ENCODE results near the gene SREBF1. TPM values are rescaled to one million over a fixed set of nuclear protein-coding genes. Genes with fewer than 3 reads are reported as not detected.

The SREBF1 gene
- total RNA-seq, 5 donors from 2014 or later (not counting 1 experiment from before 2014, with no cell fraction given), result 24.6 to 279 (median 38.9) TPM

GRCh38 chr17:17766077-17766743, 70.6 kb downstream of the SREBF1 start:
- peaks cover 24 to 28% (median 24%) of the 10 kb centered on the region in 3 donors for H3K4me1 Mint-ChIP-seq

GRCh38 chr17:17765359-17766076, 71.3 kb downstream of the SREBF1 start:
- WGBS (ENCODE audit: insufficient coverage), result 87% methylated on average over 9 of the region's 14 CpGs
- Histone ChIP-seq H3K9me3 (no peaks in the 10 kb centered on the region), H3K27me3 (replicated peaks in 1 of 2; ENCODE audit: control insufficient read depth in 2 of 2, extremely low read depth in 1 of 2, insufficient read depth in 2 of 2, low read length in 1 of 2) (no peaks in the 10 kb centered on the region), H3K4me3 (ENCODE audit: control insufficient read depth in 1 of 2, extremely low read depth in 1 of 2, low read length in 1 of 2) (no peak overlapping the region), H3K27ac (ENCODE audit: low read length) (no peak overlapping the region), H3K4me1 (ENCODE audit: control insufficient read depth in 1 of 2, extremely low read depth in 1 of 2, insufficient read depth in 2 of 2, low read length in 2 of 2) (peaks cover 9 to 15% of the 10 kb centered on the region in 2 experiments), H3K36me3 (ENCODE audit: control insufficient read depth in 2 of 2, extremely low read depth in 1 of 2, insufficient read depth in 1 of 2, low read length in 1 of 2) (peaks cover 0 to 4% of the 10 kb centered on the region in 2 donors)
- H3K27ac Mint-ChIP-seq, result no peak overlapping the region
- ChIA-PET POLR2A (interaction anchor here in 1 of 2 donors (0.5 kb wide), 1 partner anchor 54 kb away, joined by 3 read pairs; no protein-coding TSS in a partner anchor), CTCF (no interaction called here)
- H3K27me3 Mint-ChIP-seq, result no peaks in the 10 kb centered on the region
- peaks cover 3% of the 10 kb centered on the region for H3K36me3 Mint-ChIP-seq
- ATAC-seq (replicated peaks in 1 of 4) (no peak), DNase-seq (no peak)
- H3K9me3 Mint-ChIP-seq, result no peaks in the 10 kb centered on the region
- peaks cover 24 to 28% (median 27%) of the 10 kb centered on the region in 3 donors for H3K4me1 Mint-ChIP-seq
- peak overlapping the region in 1 of 3 donors; percentile 57 for H3K4me3 Mint-ChIP-seq

More at GRCh38 chr17:17766077-17766743, 70.6 kb downstream of the SREBF1 start:
- peaks cover 3% of the 10 kb centered on the region for H3K36me3 Mint-ChIP-seq
- ATAC-seq (replicated peaks in 1 of 4) (peak; percentile 31 to 75 (median 52)), DNase-seq (no peak)
- no peaks in the 10 kb centered on the region for H3K9me3 ChIP-seq
- H3K27me3 ChIP-seq (replicated peaks in 1 of 2; ENCODE audit: control insufficient read depth in 2 of 2, extremely low read depth in 1 of 2, insufficient read depth in 2 of 2, low read length in 1 of 2), result no peaks in the 10 kb centered on the region
- H3K4me3 Mint-ChIP-seq, result peak overlapping the region in 1 of 3 donors; percentile 57
- no peaks in the 10 kb centered on the region for H3K27me3 Mint-ChIP-seq
- H3K27ac Mint-ChIP-seq, result peak overlapping the region; percentile 46 to 82
- H3K4me1 ChIP-seq (ENCODE audit: control insufficient read depth in 1 of 2, extremely low read depth in 1 of 2, insufficient read depth in 2 of 2, low read length in 2 of 2), result peaks cover 9 to 15% of the 10 kb centered on the region in 2 experiments
- no peaks in the 10 kb centered on the region for H3K9me3 Mint-ChIP-seq
- POLR2A ChIA-PET, result interaction anchor here in 1 of 2 donors (0.5 kb wide), 1 partner anchor 53 kb away, joined by 3 read pairs; no protein-coding TSS in a partner anchor
- CTCF ChIA-PET, result no interaction called here
- WGBS (ENCODE audit: insufficient coverage), result 80% methylated on average over 18 of the region's 20 CpGs
- no peak overlapping the region for H3K27ac ChIP-seq (ENCODE audit: low read length)
- peaks cover 0 to 4% of the 10 kb centered on the region in 2 donors for H3K36me3 ChIP-seq (ENCODE audit: control insufficient read depth in 2 of 2, extremely low read depth in 1 of 2, insufficient read depth in 1 of 2, low read length in 1 of 2)
- H3K4me3 ChIP-seq (ENCODE audit: control insufficient read depth in 1 of 2, extremely low read depth in 1 of 2, low read length in 1 of 2), result no peak overlapping the region

GRCh38 chr17:17763734-17764133, 73.1 kb downstream of the SREBF1 start:
- 57% methylated on average over 4 of the region's 5 CpGs for WGBS (ENCODE audit: insufficient coverage)
- no peaks in the 10 kb centered on the region for H3K9me3 Mint-ChIP-seq
- H3K4me3 Mint-ChIP-seq, result no peak overlapping the region
- H3K27me3 ChIP-seq (replicated peaks in 1 of 2; ENCODE audit: control insufficient read depth in 2 of 2, extremely low read depth in 1 of 2, insufficient read depth in 2 of 2, low read length in 1 of 2), result no peaks in the 10 kb centered on the region
- H3K36me3 ChIP-seq (ENCODE audit: control insufficient read depth in 2 of 2, extremely low read depth in 1 of 2, insufficient read depth in 1 of 2, low read length in 1 of 2), result peaks cover 0 to 4% of the 10 kb centered on the region in 2 donors
- ATAC-seq (replicated peaks in 1 of 4) (no peak), DNase-seq (no peak)
- peak overlapping the region in 1 of 2 donors; percentile 65 for H3K27ac Mint-ChIP-seq
- CTCF ChIA-PET, result no interaction called here
- H3K9me3 ChIP-seq, result no peaks in the 10 kb centered on the region
- no peak overlapping the region for H3K4me3 ChIP-seq (ENCODE audit: control insufficient read depth in 1 of 2, extremely low read depth in 1 of 2, low read length in 1 of 2)
- POLR2A ChIA-PET, result no interaction called here
- peaks cover 25 to 32% (median 30%) of the 10 kb centered on the region in 3 donors for H3K4me1 Mint-ChIP-seq
- H3K36me3 Mint-ChIP-seq, result peaks cover 3% of the 10 kb centered on the region
- H3K27me3 Mint-ChIP-seq, result no peaks in the 10 kb centered on the region
- no peak overlapping the region for H3K27ac ChIP-seq (ENCODE audit: low read length)
- H3K4me1 ChIP-seq (ENCODE audit: control insufficient read depth in 1 of 2, extremely low read depth in 1 of 2, insufficient read depth in 2 of 2, low read length in 2 of 2), result peaks cover 9 to 15% of the 10 kb centered on the region in 2 experiments

GRCh38 chr17:17763136-17763535, 73.7 kb downstream of the SREBF1 start:
- Histone ChIP-seq H3K36me3 (ENCODE audit: control insufficient read depth in 2 of 2, extremely low read depth in 1 of 2, insufficient read depth in 1 of 2, low read length in 1 of 2) (peaks cover 0 to 4% of the 10 kb centered on the region in 2 donors), H3K4me3 (ENCODE audit: control insufficient read depth in 1 of 2, extremely low read depth in 1 of 2, low read length in 1 of 2) (no peak overlapping the region), H3K27me3 (replicated peaks in 1 of 2; ENCODE audit: control insufficient read depth in 2 of 2, extremely low read depth in 1 of 2, insufficient read depth in 2 of 2, low read length in 1 of 2) (no peaks in the 10 kb centered on the region), H3K4me1 (ENCODE audit: control insufficient read depth in 1 of 2, extremely low read depth in 1 of 2, insufficient read depth in 2 of 2, low read length in 2 of 2) (peaks cover 14 to 21% of the 10 kb centered on the region in 2 experiments), H3K9me3 (no peaks in the 10 kb centered on the region), H3K27ac (ENCODE audit: low read length) (no peak overlapping the region)
- peak overlapping the region in 1 of 2 donors; percentile 55 for H3K27ac Mint-ChIP-seq
- peaks cover 31 to 35% (median 34%) of the 10 kb centered on the region in 3 donors for H3K4me1 Mint-ChIP-seq
- DNase-seq (no peak), ATAC-seq (replicated peaks in 1 of 4) (no peak)
- CTCF ChIA-PET, result no interaction called here
- peaks cover 3% of the 10 kb centered on the region for H3K36me3 Mint-ChIP-seq
- H3K27me3 Mint-ChIP-seq, result no peaks in the 10 kb centered on the region
- POLR2A ChIA-PET, result interaction anchor here in 1 of 2 donors (0.5 kb wide), 1 partner anchor 14 kb away, joined by 5 read pairs; no protein-coding TSS in a partner anchor
- H3K9me3 Mint-ChIP-seq, result no peaks in the 10 kb centered on the region
- WGBS (ENCODE audit: insufficient coverage), result 96% methylated on average over 8 of the region's 9 CpGs
- H3K4me3 Mint-ChIP-seq, result no peak overlapping the region

GRCh38 chr17:17762744-17763105, 74.1 kb downstream of the SREBF1 start:
- POLR2A ChIA-PET, result interaction anchor here in 1 of 2 donors (0.5 kb wide), 1 partner anchor 14 kb away, joined by 5 read pairs; no protein-coding TSS in a partner anchor
- ATAC-seq (replicated peaks in 1 of 4), result no peak
- 100% methylated on average over 2 of the region's 5 CpGs for WGBS (ENCODE audit: insufficient coverage)
- peaks cover 0 to 4% of the 10 kb centered on the region in 2 donors for H3K36me3 ChIP-seq (ENCODE audit: control insufficient read depth in 2 of 2, extremely low read depth in 1 of 2, insufficient read depth in 1 of 2, low read length in 1 of 2)
- DNase-seq, result no peak
- peaks cover 17 to 25% of the 10 kb centered on the region in 2 experiments for H3K4me1 ChIP-seq (ENCODE audit: control insufficient read depth in 1 of 2, extremely low read depth in 1 of 2, insufficient read depth in 2 of 2, low read length in 2 of 2)
- no peak overlapping the region for H3K4me3 ChIP-seq (ENCODE audit: control insufficient read depth in 1 of 2, extremely low read depth in 1 of 2, low read length in 1 of 2)
- Mint-ChIP-seq H3K4me1 (peaks cover 35 to 38% (median 37%) of the 10 kb centered on the region in 3 donors), H3K4me3 (no peak overlapping the region), H3K36me3 (peaks cover 3% of the 10 kb centered on the region), H3K27me3 (no peaks in the 10 kb centered on the region), H3K9me3 (no peaks in the 10 kb centered on the region), H3K27ac (peak overlapping the region in 1 of 2 donors; percentile 55)
- H3K27me3 ChIP-seq (replicated peaks in 1 of 2; ENCODE audit: control insufficient read depth in 2 of 2, extremely low read depth in 1 of 2, insufficient read depth in 2 of 2, low read length in 1 of 2), result no peaks in the 10 kb centered on the region
- CTCF ChIA-PET, result no interaction called here
- no peaks in the 10 kb centered on the region for H3K9me3 ChIP-seq
- no peak overlapping the region for H3K27ac ChIP-seq (ENCODE audit: low read length)

All from T-cell (primary cell).